CD4-positive, alpha-beta T cell treated with Interferon alpha-2 for 1 hour (primary cell): Measurements from ENCODE around the gene TEKTIP1.
"Not testable (repeated sequence)": the region's sequence is repeated elsewhere in the genome, so short reads cannot be mapped to it uniquely, and the experiment has no call there.

ENCODE experiments used
- DNase-seq, 2 donors: peaks; one replicate each; pipeline ENCODE4 v3.0.0-alpha.2; 2020 to 2022

TEKTIP1 gene

GRCh38 chr19:3563709-3564524 lies 24.9 kb downstream of the TEKTIP1 start:
- DNase-seq, result no peak

GRCh38 chr19:3565139-3565538 lies 26.2 kb downstream of the TEKTIP1 start:
- DNase-seq, result no peak

GRCh38 chr19:3570042-3570441 lies 31.1 kb downstream of the TEKTIP1 start:
- DNase-seq, result not testable (repeated sequence)

- DNase-seq, result no peak
Measured at GRCh38 chr19:3570606-3571011, 31.6 kb downstream of the TEKTIP1 start.

- DNase-seq, result peak; percentile 99 to 100
Measured at GRCh38 chr19:3572132-3572854, 33.3 kb downstream of the TEKTIP1 start.

DNA sequence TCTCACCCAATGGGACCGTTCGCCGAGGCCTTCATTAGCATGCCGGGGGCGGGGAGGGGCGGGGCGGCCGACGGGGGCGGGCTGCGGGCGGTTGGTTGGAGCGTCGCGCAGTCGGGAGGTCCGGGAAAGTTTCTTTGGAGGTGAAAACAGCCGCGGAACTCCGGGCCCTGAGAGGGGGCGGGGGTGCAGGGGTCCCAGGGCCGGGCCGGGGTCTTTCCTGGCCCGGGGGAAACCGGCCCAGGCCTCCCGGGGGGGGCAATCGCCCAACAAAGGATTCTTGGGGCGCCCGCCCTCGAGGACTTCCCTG lies 33.8 kb downstream of the TEKTIP1 start, which contains the start of gene HMG20B:
Gene HMG20B, plus strand, starts transcription at position 90 of the 307 bp plus-strand sequence. CDS start 366 bp downstream, outside the sequence.
- DNase-seq, result no peak

DNA sequence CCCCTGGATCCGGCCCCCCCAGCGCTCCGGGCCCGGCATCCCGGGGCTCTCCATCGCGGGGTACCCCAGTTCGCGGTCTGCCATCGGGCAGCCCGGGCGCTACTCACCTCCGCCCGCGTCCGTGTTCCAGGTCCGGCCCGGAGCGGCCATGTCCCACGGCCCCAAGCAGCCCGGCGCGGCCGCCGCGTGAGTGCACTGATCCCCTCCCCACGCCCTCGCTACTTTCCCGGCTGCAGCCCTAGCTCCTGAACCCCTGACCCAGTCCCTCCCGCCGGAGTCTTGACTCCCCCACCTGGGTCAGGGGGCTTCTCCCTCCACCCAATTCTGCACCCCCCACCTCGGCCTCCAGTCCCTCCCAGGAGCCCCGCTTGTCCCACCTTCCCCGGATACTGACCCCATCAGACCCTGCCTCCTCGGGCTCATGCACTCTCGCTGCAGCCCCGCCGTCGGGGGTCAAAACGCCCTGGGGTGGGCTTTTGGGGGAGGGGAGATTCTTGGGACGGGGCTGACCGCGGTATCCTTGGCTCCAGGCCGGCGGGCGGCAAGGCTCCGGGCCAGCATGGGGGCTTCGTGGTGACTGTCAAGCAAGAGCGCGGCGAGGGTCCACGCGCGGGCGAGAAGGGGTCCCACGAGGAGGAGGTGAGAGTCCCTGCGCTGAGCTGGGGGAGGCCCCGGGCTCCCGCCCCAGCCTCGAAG lies 34.3 kb downstream of the TEKTIP1 start:
- DNase-seq, result no peak

DNA sequence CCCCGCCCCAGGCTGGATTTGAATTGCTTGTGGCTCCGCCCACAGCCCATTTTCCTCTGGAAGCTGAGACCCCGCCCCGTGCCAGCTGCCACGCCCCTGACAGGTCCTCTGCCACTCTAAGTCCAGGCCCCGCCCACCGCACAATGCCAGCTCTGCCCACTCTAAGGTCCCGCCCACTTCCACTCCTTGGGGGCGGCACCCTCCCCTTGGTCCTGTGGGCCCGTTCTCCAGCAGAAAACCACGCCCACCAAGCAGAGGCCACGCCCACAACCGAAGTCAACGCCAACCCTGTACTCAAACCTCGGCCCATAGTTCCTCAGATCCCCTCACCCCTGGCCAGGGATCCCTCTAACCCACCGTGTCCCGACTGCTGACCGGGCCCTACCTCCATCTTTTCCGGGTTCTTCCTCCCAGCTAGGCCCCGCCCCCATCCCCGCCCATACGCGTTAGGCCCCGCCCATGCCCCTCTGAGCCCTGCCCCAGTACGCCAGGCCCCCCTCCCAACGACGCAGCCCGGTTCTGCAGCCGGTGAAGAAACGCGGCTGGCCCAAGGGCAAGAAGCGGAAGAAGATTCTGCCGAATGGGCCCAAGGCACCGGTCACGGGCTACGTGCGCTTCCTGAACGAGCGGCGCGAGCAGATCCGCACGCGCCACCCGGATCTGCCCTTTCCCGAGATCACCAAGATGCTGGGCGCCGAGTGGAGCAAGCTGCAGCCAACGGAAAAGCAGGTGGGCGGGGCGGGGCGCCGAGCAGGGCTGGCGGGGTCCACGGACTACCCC lies 35.1 kb downstream of the TEKTIP1 start:
- DNase-seq, result peak; percentile 88 to 91

- peak in 1 of 2 donors; percentile 38 for DNase-seq
Measured at GRCh38 chr19:3575260-3575741, 36.3 kb downstream of the TEKTIP1 start.

- DNase-seq, result no peak
Measured at GRCh38 chr19:3575949-3576673, 37.1 kb downstream of the TEKTIP1 start.

- DNase-seq, result no peak
Measured at GRCh38 chr19:3576696-3577443, 37.9 kb downstream of the TEKTIP1 start.

DNA sequence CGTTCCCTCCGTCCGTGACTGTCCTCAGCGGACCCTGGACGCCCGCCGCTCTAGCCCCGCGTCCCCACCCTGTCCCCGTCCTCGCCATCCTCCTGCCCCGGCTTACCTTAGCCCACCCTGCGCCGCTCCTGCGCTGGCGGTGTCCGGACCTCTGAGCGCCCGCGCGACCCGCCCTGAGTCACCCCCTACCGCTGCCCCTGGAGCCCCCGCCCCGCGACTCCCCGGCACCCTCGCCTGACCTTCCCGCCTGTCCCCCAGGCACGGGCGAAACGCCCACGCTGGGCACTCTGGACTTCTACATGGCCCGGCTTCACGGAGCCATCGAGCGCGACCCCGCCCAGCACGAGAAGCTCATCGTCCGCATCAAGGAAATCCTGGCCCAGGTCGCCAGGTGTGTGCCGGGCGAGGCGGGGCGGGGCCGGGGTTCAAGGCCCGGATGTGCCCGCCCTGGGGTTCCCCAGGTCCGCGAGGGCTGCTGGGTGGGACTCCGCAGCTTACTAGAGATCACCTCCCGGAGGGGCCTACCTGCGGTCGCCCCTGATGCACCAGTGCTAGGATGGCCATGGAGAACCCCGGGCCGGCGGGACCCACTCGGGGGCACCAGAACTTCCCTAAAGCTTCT lies 38.9 kb downstream of the TEKTIP1 start:
- DNase-seq, result no peak

DNA sequence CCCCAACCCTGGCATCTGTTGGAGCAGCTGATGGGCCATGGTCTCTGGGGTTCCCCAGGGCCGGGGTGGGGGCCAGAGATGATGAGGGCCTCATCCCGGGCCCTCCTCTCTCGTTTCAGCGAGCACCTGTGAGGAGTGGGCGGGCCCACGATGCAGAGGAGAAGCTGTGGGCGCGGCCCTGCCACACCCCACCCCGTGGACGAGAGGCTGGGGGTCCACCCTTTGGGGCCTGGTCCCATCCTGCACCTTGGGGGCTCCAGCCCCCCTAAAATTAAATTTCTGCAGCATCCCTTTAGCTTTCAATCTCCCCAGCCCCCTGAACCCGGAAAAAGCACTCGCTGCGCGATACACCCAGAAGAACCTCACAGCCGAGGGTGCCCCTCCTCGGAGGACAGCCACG lies 39.4 kb downstream of the TEKTIP1 start:
- no peak for DNase-seq

DNA sequence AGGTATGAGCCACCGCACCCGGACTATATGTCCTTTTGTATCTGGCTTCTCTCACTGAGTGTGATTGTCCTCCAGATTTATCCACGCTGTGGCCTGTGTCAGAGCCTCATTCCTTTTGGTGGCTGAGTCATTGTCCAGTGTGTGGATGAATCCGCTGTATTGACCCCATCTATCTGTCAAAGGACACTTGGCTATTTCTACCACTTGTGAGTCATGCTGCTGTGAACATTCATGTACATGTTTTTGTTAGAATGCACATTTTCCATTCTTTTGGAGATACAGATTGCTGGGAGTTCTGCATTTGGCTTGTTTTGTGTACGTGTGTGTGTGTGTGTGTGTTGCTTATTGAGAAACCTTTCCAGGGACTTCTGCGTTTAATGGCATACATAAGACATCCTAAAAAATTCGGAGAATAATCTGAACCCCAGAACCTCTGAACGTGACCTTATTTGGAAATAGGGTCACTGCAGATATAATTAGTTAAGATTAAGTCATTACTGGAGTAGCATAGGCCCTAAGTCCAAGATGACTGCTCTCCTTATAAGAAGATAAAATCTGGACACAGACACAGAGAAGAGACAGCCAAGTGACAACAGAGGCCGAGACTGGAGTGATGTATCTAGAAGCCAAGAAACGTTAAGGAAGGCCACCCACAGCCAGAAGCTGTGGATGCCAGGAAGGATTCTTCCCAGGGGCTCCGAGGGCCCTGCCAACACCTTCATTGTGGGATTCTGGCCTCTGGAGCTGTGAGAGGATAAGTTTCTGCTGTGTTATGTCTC lies 41.4 kb downstream of the TEKTIP1 start:
- no peak for DNase-seq

DNA sequence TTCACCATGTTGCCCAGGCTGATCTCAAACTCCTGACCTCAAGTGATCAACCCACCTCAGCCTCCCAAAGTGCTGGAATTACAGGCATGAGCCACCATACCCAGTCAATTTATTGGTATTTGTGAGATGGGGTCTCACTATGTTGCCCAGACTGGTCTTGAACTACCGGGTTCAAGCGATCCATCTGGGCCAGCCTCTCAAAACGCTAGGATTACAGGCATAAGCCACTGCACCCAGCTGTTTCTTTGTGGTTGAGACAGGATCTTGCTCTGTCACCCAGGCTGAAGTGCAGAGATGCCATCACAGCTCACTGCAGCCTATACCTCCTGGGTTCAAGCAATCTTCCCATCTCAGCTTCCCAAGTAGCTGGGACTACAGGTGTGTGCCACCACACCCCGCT lies 42.8 kb downstream of the TEKTIP1 start:
- not testable (repeated sequence) for DNase-seq

DNA sequence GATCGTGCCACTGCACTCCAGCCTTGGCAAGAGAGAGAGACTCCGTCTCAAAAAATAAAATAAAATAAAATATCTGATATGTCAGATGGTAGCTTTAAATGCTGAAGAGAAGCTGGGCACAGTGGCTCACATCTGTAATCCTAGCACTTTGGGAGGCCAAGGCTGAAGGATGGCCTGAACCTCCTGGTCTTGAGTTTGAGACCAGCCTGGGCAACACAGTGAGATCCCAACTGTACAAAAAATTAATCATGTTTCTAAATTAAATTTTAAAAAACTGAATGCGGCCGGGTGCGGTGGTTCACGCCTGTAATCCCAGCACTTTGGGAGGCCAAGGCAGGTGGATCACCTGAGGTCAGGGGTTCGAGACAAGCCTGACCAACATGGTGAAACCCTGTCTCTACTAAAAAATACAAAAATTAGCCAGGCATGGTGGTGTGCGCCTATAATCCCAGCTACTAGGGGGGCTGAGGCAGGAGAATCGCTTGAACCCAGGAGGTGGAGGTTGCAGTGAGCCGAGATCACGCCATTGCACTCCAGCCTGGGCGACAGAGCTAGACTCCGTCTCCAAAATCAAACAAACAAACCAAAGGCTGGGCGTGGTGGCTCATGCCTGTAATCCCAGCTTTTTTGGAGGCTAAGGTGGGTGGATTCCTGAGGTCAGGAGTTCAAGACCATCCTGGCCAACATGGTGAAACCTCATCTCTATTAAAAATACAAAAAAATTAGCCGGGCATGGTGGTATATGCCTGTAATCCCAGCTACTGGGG lies 45.2 kb downstream of the TEKTIP1 start:
- not testable (repeated sequence) for DNase-seq

- DNase-seq, result no peak
Measured at GRCh38 chr19:3585301-3586126, 46.5 kb downstream of the TEKTIP1 start, which contains the start of gene GIPC3. Gene GIPC3 (plus strand): TSS chr19:3585478. CDS start chr19:3585598, 120 bp downstream.

DNA sequence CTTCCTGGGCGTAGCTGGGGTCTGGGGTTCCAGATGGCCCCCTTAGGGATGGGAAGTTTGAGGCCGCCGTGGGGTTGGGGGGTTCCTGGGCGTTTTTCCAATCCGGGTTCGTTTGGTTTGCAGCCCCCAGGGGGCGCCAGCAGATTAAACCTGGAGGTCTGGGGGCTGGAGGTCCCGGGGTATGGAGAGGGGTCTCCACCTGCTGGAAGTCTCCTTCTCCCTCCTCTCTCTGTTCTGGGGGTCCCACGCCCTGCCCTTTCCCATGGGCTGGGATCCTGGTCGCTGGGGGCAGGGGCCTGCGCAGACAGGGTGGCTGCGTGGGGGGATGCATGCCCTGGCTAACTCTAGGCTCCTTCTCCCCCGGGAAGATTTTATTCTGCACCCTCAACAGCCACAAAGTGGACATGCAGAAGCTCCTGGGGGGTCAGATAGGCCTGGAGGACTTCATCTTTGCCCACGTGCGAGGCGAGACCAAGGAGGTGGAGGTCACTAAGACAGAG lies 47.2 kb downstream of the TEKTIP1 start:
- DNase-seq, result peak; percentile 24 to 44
